ENCODE data around the gene SLC25A21.

SLC25A21 gene

GRCh38 chr14:36971263-36971855, 201.0 kb downstream of the SLC25A21 start:
- DNase-seq (ENCODE audit: low read depth) = no peak
- H3K4me3 ChIP-seq (ENCODE audit: low read depth, low read length) = no peak overlapping the region

GRCh38 chr14:36967892-36968555, 204.4 kb downstream of the SLC25A21 start:
- H3K4me3 ChIP-seq (ENCODE audit: low read depth, low read length) = no peak overlapping the region
- DNase-seq (ENCODE audit: low read depth) = no peak

- H3K4me3 ChIP-seq (ENCODE audit: low read depth, low read length) = no peak overlapping the region
- no peak for DNase-seq (ENCODE audit: low read depth)
These were observed 216.4 kb downstream of the SLC25A21 start for GRCh38 chr14:36955967-36956366.

- no peak for DNase-seq (ENCODE audit: low read depth)
- H3K4me3 ChIP-seq (ENCODE audit: low read depth, low read length) = no peak overlapping the region
These were observed 217.0 kb downstream of the SLC25A21 start for GRCh38 chr14:36955376-36955775.

GRCh38 chr14:36952689-36953088, 219.7 kb downstream of the SLC25A21 start:
- DNase-seq (ENCODE audit: low read depth) = peak; percentile 46
- no peak overlapping the region for H3K4me3 ChIP-seq (ENCODE audit: low read depth, low read length)

- no peak for DNase-seq (ENCODE audit: low read depth)
- H3K4me3 ChIP-seq (ENCODE audit: low read depth, low read length) = no peak overlapping the region
These were observed 221.0 kb downstream of the SLC25A21 start for GRCh38 chr14:36951380-36951911.

- no peak overlapping the region for H3K4me3 ChIP-seq (ENCODE audit: low read depth, low read length)
- no peak for DNase-seq (ENCODE audit: low read depth)
These were observed 221.6 kb downstream of the SLC25A21 start for GRCh38 chr14:36950812-36951211.

- no peak for DNase-seq (ENCODE audit: low read depth)
- H3K4me3 ChIP-seq (ENCODE audit: low read depth, low read length) = no peak overlapping the region
These were observed 223.0 kb downstream of the SLC25A21 start for GRCh38 chr14:36949371-36949770.

- H3K4me3 ChIP-seq (ENCODE audit: low read depth, low read length) = no peak overlapping the region
- no peak for DNase-seq (ENCODE audit: low read depth)
These were observed 224.1 kb downstream of the SLC25A21 start for GRCh38 chr14:36948157-36948859.

- no peak for DNase-seq (ENCODE audit: low read depth)
- H3K4me3 ChIP-seq (ENCODE audit: low read depth, low read length) = no peak overlapping the region
These were observed 225.0 kb downstream of the SLC25A21 start for GRCh38 chr14:36947362-36947761.

GRCh38 chr14:36946872-36947271, 225.5 kb downstream of the SLC25A21 start:
- no peak for DNase-seq (ENCODE audit: low read depth)
- H3K4me3 ChIP-seq (ENCODE audit: low read depth, low read length) = no peak overlapping the region

GRCh38 chr14:36944307-36945010, 227.9 kb downstream of the SLC25A21 start:
- DNase-seq (ENCODE audit: low read depth) = no peak
- H3K4me3 ChIP-seq (ENCODE audit: low read depth, low read length) = no peak overlapping the region

GRCh38 chr14:36942522-36943245, 229.7 kb downstream of the SLC25A21 start:
- no peak overlapping the region for H3K4me3 ChIP-seq (ENCODE audit: low read depth, low read length)
- DNase-seq (ENCODE audit: low read depth) = no peak

GRCh38 chr14:36941783-36942521, 230.5 kb downstream of the SLC25A21 start:
- peak; percentile 21 for DNase-seq (ENCODE audit: low read depth)
- H3K4me3 ChIP-seq (ENCODE audit: low read depth, low read length) = no peak overlapping the region

- H3K4me3 ChIP-seq (ENCODE audit: low read depth, low read length) = no peak overlapping the region
- DNase-seq (ENCODE audit: low read depth) = no peak
These were observed 231.9 kb downstream of the SLC25A21 start for GRCh38 chr14:36940476-36940875.

GRCh38 chr14:36939265-36939664, 233.1 kb downstream of the SLC25A21 start:
- DNase-seq (ENCODE audit: low read depth) = no peak
- H3K4me3 ChIP-seq (ENCODE audit: low read depth, low read length) = no peak overlapping the region

- no peak overlapping the region for H3K4me3 ChIP-seq (ENCODE audit: low read depth, low read length)
- no peak for DNase-seq (ENCODE audit: low read depth)
These were observed 233.7 kb downstream of the SLC25A21 start for GRCh38 chr14:36938678-36939077.

GRCh38 chr14:36935976-36936678, 236.3 kb downstream of the SLC25A21 start:
- DNase-seq (ENCODE audit: low read depth) = no peak
- H3K4me3 ChIP-seq (ENCODE audit: low read depth, low read length) = no peak overlapping the region
